NOMO-1 (cell line): ENCODE data around the gene FBXL22.

Experiments used
- DNase-seq, 2 experiments: peaks; one replicate each; lab custom pipeline; 2025; ENCODE audit not compliant: unreplicated experiment in 2 of 2; lab: John Stamatoyannopoulos, UW

Gene FBXL22

GRCh38 chr15:63593705-63594671, 3.2 kb upstream of the FBXL22 start:
- DNase-seq, result no peak

- DNase-seq, result no peak
Observed at GRCh38 chr15:63595065-63595464, 2.1 kb upstream of the FBXL22 start.

- DNase-seq, result peak in 1 of 2 experiments; percentile 23
Observed at GRCh38 chr15:63595688-63596087, 1.5 kb upstream of the FBXL22 start.

- no peak for DNase-seq
Observed at GRCh38 chr15:63596676-63597037, 530 bp upstream of the FBXL22 start.

- no peak for DNase-seq
Observed at GRCh38 chr15:63597821-63598220, 634 bp downstream of the FBXL22 start.

GRCh38 chr15:63598473-63599400, 1.6 kb downstream of the FBXL22 start:
- no peak for DNase-seq

- DNase-seq, result peak; percentile 27
Observed at GRCh38 chr15:63599401-63600000, 2.3 kb downstream of the FBXL22 start.

GRCh38 chr15:63600001-63600615, 2.9 kb downstream of the FBXL22 start:
- DNase-seq, result no peak

GRCh38 chr15:63600616-63601025, 3.4 kb downstream of the FBXL22 start:
- peak; percentile 86 to 97 for DNase-seq

- peak; percentile 35 to 39 for DNase-seq
Observed at GRCh38 chr15:63601026-63601703, 4.0 kb downstream of the FBXL22 start.

GRCh38 chr15:63601704-63602185, 4.6 kb downstream of the FBXL22 start:
- no peak for DNase-seq

- DNase-seq, result peak in 1 of 2 experiments; percentile 4
Observed at GRCh38 chr15:63602595-63602994, 5.4 kb downstream of the FBXL22 start.

- no peak for DNase-seq
Observed at GRCh38 chr15:63603516-63603915, 6.3 kb downstream of the FBXL22 start.

GRCh38 chr15:63604281-63604680, 7.1 kb downstream of the FBXL22 start:
- DNase-seq, result no peak

- no peak for DNase-seq
Observed at GRCh38 chr15:63605036-63605435, 7.8 kb downstream of the FBXL22 start.

GRCh38 chr15:63605816-63606215, 8.6 kb downstream of the FBXL22 start:
- peak in 1 of 2 experiments; percentile 36 for DNase-seq

- DNase-seq, result no peak
Observed at GRCh38 chr15:63606308-63606707, 9.1 kb downstream of the FBXL22 start.

- no peak for DNase-seq
Observed at GRCh38 chr15:63608989-63609388, 11.8 kb downstream of the FBXL22 start.

- no peak for DNase-seq
Observed at GRCh38 chr15:63609448-63609847, 12.3 kb downstream of the FBXL22 start.
